ENCODE results near the gene DUSP3.

DNA sequence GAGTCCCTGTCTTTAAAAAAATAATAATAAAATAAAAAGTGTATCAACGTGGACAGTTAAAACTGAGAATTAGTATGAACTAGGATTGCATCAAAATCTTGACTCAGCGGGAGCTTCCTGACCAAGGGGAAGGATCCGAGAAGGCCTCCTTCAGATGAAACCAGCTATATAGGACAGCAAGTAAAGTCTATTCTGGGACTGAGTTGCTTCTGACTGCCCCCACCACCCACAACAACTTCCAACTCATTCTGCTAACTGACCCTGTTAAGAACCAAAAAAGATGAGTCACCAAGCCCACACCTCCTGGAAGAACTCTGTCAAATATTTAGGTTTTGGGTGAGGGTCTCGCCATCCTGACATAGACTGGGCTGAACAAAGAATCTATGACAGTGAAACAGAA is 29.3 kb upstream of the DUSP3 start:
- TF ChIP-seq, protein P1, sequence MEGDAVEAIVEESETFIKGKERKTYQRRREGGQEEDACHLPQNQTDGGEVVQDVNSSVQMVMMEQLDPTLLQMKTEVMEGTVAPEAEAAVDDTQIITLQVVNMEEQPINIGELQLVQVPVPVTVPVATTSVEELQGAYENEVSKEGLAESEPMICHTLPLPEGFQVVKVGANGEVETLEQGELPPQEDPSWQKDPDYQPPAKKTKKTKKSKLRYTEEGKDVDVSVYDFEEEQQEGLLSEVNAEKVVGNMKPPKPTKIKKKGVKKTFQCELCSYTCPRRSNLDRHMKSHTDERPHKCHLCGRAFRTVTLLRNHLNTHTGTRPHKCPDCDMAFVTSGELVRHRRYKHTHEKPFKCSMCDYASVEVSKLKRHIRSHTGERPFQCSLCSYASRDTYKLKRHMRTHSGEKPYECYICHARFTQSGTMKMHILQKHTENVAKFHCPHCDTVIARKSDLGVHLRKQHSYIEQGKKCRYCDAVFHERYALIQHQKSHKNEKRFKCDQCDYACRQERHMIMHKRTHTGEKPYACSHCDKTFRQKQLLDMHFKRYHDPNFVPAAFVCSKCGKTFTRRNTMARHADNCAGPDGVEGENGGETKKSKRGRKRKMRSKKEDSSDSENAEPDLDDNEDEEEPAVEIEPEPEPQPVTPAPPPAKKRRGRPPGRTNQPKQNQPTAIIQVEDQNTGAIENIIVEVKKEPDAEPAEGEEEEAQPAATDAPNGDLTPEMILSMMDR (IDR thresholded peaks at IDR 0.05; ENCODE audit: borderline replicate concordance, extremely low read depth, low read length, poor library complexity, severe bottlenecking): no peak
- no peak for TF ChIP-seq EZH2 (IDR thresholded peaks at IDR 0.05; ENCODE audit: borderline replicate concordance, low read depth, low read length, severe bottlenecking)

All from DND-41 (cell line).